ENCODE data around the gene SNHG17. TPM values are rescaled to one million over a fixed set of nuclear protein-coding genes. Genes with fewer than 3 reads are reported as not detected.
"Not testable (repeated sequence)": the region's sequence is repeated elsewhere in the genome, so short reads cannot be mapped to it uniquely, and the experiment has no call there.

The SNHG17 gene
- total RNA-seq, 1 experiment from 2014 or later, result 105 TPM

DNA sequence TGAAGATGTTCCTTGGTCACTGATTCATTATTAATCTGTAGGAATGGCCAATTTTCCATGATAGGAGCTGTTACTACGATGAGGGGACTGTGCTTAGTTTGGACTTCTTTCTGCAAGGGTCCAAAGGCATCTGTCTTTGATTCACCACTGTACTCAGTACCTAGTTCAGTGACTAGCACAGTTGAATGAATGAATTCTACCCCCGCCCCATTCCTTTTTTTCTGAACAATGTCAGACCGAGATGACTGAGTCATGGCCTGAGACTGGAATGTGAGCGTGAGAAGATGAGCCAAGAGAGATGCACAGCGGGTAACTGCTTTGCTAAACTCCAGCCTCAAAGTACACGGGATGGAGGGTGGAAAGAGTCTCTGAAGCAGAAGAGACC lies 419 bp upstream of the SNHG17 start:
- Histone ChIP-seq H3K4me3 (ENCODE audit: low read depth, low read length, poor library complexity, severe bottlenecking) (peak overlapping the region; percentile 86), H3K4me1 (ENCODE audit: insufficient read depth, low read length, poor library complexity, severe bottlenecking) (peaks cover 4% of the 10 kb centered on the region), H3K36me3 (ENCODE audit: insufficient read depth, low read length, poor library complexity, severe bottlenecking) (peaks cover 41% of the 10 kb centered on the region), H3K9me3 (ENCODE audit: low read depth, low read length, poor library complexity, severe bottlenecking) (no peaks in the 10 kb centered on the region), H3K27ac (ENCODE audit: low read depth, low read length, poor library complexity, severe bottlenecking) (peak overlapping the region; percentile 91), H3K27me3 (replicated peaks; ENCODE audit: insufficient read depth, low read depth, low read length, poor library complexity) (no peaks in the 10 kb centered on the region)
- CTCF ChIA-PET, result interaction anchor here (0.7 to 1.5 kb wide), 5 partner anchors 9 to 415 kb away, joined by 4 to 14 read pairs (median 5); partner anchors contain the start of gene RALGAPB
- no TSS peak for BruUV-seq (replicated peaks)
- intact Hi-C loops (cut with micrococcal nuclease; ENCODE audit: unreplicated experiment), result loop anchor here (1.0 to 2.0 kb wide), 2 partner anchors 11 to 37 kb away; partner anchors contain the start of gene RALGAPB
- TF ChIP-seq CTCF (conservative IDR thresholded peaks at IDR 0.05; ENCODE audit: low read depth, low read length), result no peak
- TF ChIP-seq EZH2 (IDR thresholded peaks at IDR 0.05; ENCODE audit: borderline replicate concordance, low read depth, low read length, poor library complexity, severe bottlenecking), result no peak
- peak; percentile 27 for DNase-seq (ENCODE audit: low spot score)
- POLR2A ChIA-PET (ENCODE audit: low non-redundant PET), result interaction anchor here (0.5 to 1.0 kb wide), 4 partner anchors 11 to 85 kb away, joined by 4 to 10 read pairs (median 5); partner anchors contain the start of gene RALGAPB

GRCh38 chr20:38434301-38434741 lies 807 bp downstream of the SNHG17 start:
- intact Hi-C loops (cut with micrococcal nuclease; ENCODE audit: unreplicated experiment), result loop anchor here (2.0 kb wide), 1 partner anchor 38 kb away; the partner anchor contains the start of gene RALGAPB
- Histone ChIP-seq H3K27ac (ENCODE audit: low read depth, low read length, poor library complexity, severe bottlenecking) (peak overlapping the region; percentile 91), H3K36me3 (ENCODE audit: insufficient read depth, low read length, poor library complexity, severe bottlenecking) (peaks cover 53% of the 10 kb centered on the region), H3K4me1 (ENCODE audit: insufficient read depth, low read length, poor library complexity, severe bottlenecking) (peaks cover 4% of the 10 kb centered on the region), H3K4me3 (ENCODE audit: low read depth, low read length, poor library complexity, severe bottlenecking) (peak overlapping the region; percentile 86), H3K9me3 (ENCODE audit: low read depth, low read length, poor library complexity, severe bottlenecking) (no peaks in the 10 kb centered on the region), H3K27me3 (replicated peaks; ENCODE audit: insufficient read depth, low read depth, low read length, poor library complexity) (no peaks in the 10 kb centered on the region)
- no peak for TF ChIP-seq CTCF (conservative IDR thresholded peaks at IDR 0.05; ENCODE audit: low read depth, low read length)
- TF ChIP-seq EZH2 (IDR thresholded peaks at IDR 0.05; ENCODE audit: borderline replicate concordance, low read depth, low read length, poor library complexity, severe bottlenecking), result no peak
- POLR2A ChIA-PET (ENCODE audit: low non-redundant PET), result no interaction called here
- CTCF ChIA-PET, result interaction anchor here (1.3 to 1.5 kb wide), 2 partner anchors 12 to 13 kb away, joined by 9 to 14 read pairs; no protein-coding TSS in a partner anchor
- DNase-seq (ENCODE audit: low spot score), result peak; percentile 23
- no TSS peak for BruUV-seq (replicated peaks)

DNA sequence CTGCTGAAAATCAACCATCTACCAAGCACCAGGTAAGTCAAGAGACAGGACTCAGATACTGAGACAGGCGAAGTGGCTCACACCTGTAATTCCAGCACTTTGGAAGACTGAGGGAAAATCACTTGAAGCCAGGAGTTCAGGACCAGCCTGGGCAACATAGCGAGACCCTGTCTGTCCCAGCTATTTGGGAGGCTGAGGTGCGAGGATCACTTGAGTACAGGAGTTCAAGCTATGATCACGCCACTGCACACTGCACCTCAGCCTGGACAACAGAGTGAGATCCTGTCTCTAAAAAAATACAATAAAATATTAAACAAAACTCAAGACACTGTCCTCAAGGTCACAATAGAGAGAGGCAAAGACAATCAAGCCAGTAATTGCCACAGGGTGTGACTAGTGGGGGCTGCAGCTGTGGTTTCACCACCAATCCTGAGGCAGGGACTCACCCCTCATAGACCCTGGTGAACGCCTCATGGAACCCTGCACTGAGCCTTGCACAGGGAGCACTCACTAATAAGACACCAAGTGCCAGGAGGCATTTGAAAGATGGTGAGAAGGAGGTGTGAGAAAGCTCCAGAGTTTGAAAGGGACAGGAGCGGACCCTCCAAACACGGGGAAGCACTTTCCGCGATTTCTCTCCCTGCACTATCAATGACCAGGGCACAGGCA lies 1.7 kb downstream of the SNHG17 start:
- BruUV-seq (replicated peaks), result no TSS peak
- POLR2A ChIA-PET (ENCODE audit: low non-redundant PET), result no interaction called here
- DNase-seq (ENCODE audit: low spot score), result no peak
- CTCF ChIA-PET, result no interaction called here
- Histone ChIP-seq H3K4me3 (ENCODE audit: low read depth, low read length, poor library complexity, severe bottlenecking) (peak overlapping the region; percentile 86), H3K27ac (ENCODE audit: low read depth, low read length, poor library complexity, severe bottlenecking) (peak overlapping the region; percentile 91), H3K27me3 (replicated peaks; ENCODE audit: insufficient read depth, low read depth, low read length, poor library complexity) (no peaks in the 10 kb centered on the region), H3K9me3 (ENCODE audit: low read depth, low read length, poor library complexity, severe bottlenecking) (no peaks in the 10 kb centered on the region), H3K4me1 (ENCODE audit: insufficient read depth, low read length, poor library complexity, severe bottlenecking) (peaks cover 4% of the 10 kb centered on the region), H3K36me3 (ENCODE audit: insufficient read depth, low read length, poor library complexity, severe bottlenecking) (peaks cover 62% of the 10 kb centered on the region)
- no peak for TF ChIP-seq EZH2 (IDR thresholded peaks at IDR 0.05; ENCODE audit: borderline replicate concordance, low read depth, low read length, poor library complexity, severe bottlenecking)
- TF ChIP-seq CTCF (conservative IDR thresholded peaks at IDR 0.05; ENCODE audit: low read depth, low read length), result no peak
- intact Hi-C loops (cut with micrococcal nuclease; ENCODE audit: unreplicated experiment), result no loop called here

DNA sequence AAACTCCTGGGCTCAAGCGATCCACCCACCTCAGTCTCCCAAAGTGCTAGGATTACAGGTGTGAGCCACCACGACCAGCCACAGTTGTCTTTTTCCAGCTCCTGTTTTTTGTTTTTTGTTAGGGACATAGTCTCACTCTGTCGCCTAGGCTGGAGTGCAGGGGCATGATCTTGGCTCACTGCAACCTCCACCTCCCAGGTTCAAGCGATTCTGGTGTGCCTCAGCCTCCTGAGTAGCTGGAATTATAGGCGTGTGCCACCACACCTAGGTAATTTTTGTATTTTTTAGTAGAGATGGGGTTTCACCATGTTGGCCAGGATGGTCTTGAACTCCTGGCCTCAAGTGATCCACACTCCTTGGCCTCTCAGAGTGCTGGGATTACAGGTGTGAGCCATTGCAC lies 2.3 kb downstream of the SNHG17 start:
- DNase-seq (ENCODE audit: low spot score); POLR2A ChIA-PET (ENCODE audit: low non-redundant PET); H3K4me1 ChIP-seq (ENCODE audit: insufficient read depth, low read length, poor library complexity, severe bottlenecking); CTCF ChIA-PET; H3K9me3 ChIP-seq (ENCODE audit: low read depth, low read length, poor library complexity, severe bottlenecking); H3K27ac ChIP-seq (ENCODE audit: low read depth, low read length, poor library complexity, severe bottlenecking); H3K27me3 ChIP-seq (replicated peaks; ENCODE audit: insufficient read depth, low read depth, low read length, poor library complexity); BruUV-seq (replicated peaks); intact Hi-C loops (cut with micrococcal nuclease; ENCODE audit: unreplicated experiment): not testable (repeated sequence)
- H3K36me3 ChIP-seq (ENCODE audit: insufficient read depth, low read length, poor library complexity, severe bottlenecking), result peaks cover 67% of the 10 kb centered on the region
- H3K4me3 ChIP-seq (ENCODE audit: low read depth, low read length, poor library complexity, severe bottlenecking), result peak overlapping the region; percentile 86
